HG03520 (cell line): ENCODE results near the gene ITGB4.
"Not testable (repeated sequence)": the region's sequence is repeated elsewhere in the genome, so short reads cannot be mapped to it uniquely, and the experiment has no call there.

Experiments
- ATAC-seq: cut with Tn5 transposase; IDR thresholded peaks from one replicate; pipeline ENCODE4 v1.9.1; 2021; ENCODE audit warnings: mild to moderate bottlenecking, moderate library complexity; ENCODE audit not compliant: unreplicated experiment

ITGB4 gene

DNA sequence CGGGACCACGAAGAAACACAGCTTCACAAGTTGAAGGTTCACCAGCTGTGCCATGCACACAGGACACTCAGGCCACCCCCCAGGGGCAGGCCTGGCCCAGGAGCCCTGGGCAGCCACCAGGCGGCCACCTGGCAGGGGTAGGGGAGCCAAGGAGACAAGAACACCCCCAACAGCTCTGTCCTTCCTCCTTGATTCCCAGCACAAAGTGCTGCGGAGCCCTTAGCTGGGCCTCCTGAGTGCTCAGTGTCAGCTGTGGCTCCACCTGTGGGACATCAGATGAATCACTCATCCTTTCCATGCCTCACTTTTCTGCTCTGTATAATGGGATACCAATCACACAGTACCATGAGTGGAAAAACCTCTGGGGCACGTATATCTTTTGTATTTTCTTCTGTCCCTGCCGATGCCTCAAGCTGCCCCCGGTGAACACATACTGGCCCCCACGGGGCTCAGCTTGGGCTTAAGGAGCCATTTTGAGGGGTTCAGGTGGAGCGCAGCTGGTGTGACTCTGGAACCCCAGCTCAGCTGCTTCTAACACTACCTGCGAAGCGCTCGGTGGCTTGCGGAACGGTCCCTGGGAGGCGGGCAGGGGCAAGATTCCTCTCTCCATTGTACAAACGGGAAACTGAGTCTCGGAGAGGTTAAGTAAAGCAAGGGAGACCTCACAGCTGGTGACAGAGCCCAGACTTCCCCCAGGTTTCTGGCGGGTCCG is 31.7 kb downstream of the ITGB4 start:
- ATAC-seq: no peak

DNA sequence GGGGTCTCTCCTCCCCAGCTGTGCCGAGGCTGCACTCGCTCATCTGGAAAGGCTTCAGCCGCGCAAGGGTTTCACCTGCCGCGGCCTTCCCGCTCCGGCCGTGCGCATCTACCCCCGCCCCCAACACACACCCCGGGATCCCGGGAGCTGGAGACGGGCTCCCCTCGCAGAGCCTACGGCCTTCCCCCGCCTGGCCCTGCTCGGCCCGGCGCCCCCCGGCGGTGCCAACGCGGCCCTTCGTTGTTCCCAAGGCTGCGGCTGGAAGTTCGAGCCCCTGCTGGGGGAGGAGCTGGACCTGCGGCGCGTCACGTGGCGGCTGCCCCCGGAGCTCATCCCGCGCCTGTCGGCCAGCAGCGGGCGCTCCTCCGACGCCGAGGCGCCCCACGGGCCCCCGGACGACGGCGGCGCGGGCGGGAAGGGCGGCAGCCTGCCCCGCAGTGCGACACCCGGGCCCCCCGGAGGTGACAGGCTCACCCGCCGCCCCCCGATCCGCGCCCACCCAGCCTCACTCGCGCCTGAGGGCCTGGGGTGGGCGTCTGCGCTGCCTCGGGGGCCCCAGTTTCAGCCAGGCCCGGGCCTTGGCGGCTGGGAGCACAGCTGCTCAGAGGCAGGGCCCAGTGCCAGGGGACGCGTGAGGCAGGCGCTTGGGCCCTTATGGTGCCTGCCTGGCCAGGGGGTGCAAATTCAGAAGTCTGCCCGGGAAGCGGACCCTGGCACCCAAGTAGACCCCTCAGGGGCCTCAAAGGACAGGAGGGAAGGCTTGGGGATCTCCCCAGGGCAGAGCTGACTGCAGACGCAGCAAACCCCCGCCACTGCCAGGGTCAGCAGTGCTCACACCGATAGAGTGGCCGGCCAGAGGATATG is 32.5 kb downstream of the ITGB4 start:
- peak; percentile 50 for ATAC-seq

DNA sequence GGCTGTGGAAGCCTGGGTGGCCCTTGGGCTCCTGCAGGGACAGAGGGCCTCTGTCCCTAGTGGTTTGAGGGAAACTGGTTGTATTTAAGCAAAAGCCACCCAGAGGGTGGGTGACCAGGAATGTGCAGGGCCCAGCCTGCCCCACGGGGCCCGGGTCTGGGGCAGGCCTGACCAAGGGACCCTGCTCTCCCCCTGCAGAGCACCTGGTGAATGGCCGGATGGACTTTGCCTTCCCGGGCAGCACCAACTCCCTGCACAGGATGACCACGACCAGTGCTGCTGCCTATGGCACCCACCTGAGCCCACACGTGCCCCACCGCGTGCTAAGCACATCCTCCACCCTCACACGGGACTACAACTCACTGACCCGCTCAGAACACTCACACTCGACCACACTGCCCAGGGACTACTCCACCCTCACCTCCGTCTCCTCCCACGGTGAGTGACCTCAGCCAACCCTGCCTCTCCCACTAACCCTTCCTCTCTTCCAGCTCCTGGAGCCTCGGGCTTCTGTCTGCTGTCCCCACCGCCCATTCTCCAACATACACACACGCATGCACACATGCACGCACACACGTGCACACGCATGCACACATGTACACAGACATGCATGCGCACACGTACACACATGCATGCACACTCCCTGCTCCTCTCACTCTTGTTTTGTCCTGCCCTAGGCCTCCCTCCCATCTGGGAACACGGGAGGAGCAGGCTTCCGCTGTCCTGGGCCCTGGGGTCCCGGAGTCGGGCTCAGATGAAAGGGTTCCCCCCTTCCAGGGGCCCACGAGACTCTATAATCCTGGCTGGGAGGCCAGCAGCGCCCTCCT is 33.3 kb downstream of the ITGB4 start:
- no peak for ATAC-seq

DNA sequence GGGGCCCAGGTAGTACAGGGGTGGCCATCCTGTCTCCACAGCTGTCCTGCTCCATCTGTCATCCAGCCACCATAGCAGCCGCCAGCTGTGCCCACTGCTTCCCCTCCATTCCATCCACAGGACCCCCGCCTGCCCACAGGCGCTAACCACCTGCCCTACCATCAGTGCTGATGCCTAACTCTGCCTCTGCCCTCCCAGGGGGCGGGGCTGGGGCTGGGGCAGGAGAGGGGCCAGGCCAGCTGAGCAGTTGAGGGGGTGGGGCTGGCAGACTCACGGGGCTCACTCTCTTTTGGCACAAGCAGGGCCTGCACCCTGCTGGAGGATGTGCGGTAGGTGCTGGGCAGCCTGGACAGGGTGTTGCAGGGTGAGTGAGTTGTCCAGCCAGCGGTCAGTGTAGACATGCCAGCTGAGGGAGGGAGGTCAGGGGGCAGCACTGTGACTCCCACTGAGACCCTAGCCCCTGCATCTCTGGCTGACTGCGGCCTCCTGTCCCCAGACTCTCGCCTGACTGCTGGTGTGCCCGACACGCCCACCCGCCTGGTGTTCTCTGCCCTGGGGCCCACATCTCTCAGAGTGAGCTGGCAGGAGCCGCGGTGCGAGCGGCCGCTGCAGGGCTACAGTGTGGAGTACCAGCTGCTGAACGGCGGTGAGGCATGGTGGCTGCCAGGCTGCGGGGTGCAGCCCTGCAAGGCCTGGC is 34.1 kb downstream of the ITGB4 start:
- ATAC-seq: no peak

DNA sequence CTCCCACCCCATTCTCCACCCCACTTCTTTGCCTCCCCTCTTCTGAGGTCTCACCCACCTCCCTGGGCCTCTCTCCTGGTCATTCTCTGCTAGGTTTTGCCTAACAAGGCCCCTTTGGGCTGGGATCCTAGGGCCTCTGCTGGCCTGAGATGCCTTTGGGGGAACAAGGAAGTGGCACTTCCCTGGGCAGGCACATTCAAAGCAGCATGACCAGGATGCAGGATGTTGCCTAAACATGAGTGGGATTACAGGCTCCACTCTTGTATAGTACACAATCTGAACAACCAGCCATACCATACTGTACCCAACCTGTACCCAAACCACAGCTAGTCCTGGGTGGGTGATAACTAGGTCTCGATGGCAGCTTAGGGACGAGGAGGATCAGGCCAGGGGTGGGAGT is 34.7 kb downstream of the ITGB4 start:
- ATAC-seq: no peak

DNA sequence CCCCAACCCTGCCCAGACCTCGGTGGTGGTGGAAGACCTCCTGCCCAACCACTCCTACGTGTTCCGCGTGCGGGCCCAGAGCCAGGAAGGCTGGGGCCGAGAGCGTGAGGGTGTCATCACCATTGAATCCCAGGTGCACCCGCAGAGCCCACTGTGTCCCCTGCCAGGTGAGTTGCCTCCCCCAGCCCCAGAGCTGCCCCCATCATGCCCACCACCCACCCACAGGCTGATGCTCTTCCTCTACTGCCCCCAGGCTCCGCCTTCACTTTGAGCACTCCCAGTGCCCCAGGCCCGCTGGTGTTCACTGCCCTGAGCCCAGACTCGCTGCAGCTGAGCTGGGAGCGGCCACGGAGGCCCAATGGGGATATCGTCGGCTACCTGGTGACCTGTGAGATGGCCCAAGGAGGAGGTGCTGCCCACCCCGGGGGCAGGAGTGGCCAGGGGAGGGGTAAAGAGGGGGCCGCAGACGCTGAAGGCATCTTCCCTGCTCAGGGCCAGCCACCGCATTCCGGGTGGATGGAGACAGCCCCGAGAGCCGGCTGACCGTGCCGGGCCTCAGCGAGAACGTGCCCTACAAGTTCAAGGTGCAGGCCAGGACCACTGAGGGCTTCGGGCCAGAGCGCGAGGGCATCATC is 35.3 kb downstream of the ITGB4 start:
- ATAC-seq: no peak

DNA sequence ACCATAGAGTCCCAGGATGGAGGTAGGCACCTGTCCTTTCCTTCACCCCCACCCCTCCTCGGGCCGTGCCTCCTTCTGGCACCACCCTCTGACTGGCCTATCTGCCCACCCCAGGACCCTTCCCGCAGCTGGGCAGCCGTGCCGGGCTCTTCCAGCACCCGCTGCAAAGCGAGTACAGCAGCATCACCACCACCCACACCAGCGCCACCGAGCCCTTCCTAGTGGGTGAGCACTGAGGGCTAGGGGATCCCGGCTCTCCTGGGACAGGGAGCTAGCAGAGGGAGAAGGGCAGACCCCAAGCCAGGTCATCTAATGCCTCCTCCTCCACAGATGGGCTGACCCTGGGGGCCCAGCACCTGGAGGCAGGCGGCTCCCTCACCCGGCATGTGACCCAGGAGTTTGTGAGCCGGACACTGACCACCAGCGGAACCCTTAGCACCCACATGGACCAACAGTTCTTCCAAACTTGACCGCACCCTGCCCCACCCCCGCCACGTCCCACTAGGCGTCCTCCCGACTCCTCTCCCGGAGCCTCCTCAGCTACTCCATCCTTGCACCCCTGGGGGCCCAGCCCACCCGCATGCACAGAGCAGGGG is 35.9 kb downstream of the ITGB4 start:
- ATAC-seq: no peak

DNA sequence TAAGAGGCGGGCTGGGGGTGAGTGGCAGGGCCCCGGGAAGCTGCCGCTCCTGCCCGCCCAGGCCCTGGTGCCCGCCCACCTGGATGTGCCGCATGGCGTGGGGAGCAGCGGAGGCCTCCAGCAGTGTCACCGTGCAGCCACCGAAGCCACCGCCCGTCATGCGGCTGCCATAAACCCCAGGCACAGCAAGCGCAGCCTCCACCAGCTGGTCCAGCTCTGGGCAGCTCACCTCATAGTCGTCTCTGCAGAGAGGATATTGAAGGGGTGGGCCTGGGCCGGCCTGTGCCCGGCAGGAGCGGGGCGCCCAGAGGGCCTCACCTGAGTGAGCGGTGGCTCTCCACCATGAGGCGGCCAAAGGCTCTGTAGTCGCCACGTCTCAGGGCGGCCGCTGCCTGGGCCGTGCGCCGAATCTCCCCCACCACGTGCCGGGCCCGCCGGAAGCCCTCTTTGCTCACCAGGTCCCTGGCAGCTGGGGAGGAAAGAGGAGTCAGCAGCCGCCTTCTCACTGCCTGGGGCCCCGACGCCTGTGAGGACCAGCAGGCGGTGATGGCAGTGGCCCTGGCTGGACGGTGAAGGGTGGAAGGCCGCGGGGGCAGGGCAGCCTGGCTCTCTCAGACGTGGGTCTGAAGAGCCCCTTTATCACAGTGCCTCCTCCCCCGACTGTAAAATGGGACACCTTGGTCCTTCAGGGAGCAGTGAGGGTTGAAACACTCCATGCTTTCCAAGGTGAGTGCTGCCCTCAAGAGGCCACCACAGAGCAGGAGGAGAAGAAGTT is 37.1 kb downstream of the ITGB4 start:
- ATAC-seq: no peak

DNA sequence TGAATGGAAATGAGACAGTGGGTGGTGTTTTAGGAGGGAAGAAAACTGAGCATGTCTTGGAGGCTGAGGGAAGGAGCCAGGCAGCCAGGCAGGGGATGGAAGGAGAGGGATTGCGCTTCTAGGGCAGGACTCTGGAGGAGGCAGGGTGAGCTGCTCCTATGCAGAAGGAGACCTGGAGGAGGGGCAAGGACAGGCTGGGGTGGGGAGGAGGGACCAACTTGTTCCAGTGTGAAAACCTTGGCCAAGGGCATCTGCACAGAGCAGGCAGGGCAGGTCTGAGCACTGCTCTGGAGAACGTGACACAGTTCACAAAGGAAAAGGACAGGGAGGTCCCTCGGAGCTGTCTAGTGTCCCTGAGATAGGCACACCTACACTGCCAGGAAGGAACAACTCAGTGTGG is 38.2 kb downstream of the ITGB4 start:
- ATAC-seq: no peak

DNA sequence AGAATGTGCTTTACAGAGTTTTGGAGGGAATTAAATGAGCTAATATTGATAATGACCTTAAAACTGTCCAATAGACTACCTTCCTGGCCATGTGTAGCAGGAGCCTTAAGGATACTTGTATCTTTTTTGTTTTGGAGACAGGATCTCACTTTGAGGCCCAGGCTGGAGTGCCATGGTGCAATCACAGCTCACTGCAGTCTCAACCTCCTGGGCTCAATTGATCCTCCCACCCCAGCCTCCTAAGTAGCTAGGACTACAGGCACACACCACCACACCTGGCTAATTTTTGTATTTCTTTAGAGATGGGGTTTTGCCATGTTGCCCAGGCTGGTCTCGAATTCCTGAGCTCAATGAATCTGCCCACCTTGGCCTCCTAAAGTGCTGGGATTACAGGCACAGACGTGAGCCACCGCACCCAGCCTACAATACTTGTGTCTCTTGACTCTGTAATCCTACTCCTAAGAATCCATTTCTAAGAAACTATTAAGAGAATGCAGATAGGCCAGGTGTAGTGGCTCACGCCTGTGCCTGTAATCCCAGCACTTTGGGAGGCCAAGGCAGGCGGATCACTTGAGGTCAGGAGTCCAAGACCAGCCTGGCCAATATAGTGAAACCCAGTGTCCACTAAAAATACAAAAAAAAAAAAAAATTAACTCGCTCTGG is 38.9 kb downstream of the ITGB4 start:
- not testable (repeated sequence) for ATAC-seq

DNA sequence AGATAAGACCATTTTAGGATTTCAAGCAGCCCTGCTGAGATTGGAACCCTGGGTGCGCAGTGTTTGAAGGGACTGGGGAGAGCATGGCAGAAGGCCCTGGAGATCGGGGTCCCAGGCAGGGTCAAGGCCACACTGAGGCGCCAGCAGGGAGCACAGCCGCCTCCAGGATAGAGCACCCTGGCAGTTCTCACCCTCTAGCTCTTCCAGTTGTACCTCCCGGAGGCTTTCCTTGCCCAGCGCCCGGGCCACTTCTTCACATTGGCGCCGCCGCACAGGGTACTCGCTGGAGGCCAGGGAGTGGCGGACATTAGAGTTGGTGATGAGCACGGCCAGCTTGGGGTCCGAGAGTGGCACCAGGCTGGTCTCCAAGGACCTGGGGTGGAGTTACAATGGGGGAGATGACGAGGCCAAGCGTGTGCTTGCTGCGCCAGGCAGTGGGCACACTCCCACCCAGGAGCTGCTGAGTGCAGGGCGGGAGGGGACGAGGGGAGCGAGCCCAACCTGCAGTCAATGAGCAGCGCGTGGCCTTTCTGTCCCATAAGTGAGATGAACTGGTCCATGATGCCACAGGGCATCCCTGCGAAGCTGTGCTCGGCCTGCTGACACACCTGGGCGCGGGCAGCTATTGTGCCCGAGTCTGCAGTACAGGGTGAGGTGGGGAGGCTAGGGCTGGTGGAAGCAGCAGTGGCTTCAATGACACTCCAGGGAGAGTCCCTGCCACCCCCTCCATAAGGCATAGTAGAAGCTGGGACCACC is 41.4 kb downstream of the ITGB4 start:
- ATAC-seq: no peak

DNA sequence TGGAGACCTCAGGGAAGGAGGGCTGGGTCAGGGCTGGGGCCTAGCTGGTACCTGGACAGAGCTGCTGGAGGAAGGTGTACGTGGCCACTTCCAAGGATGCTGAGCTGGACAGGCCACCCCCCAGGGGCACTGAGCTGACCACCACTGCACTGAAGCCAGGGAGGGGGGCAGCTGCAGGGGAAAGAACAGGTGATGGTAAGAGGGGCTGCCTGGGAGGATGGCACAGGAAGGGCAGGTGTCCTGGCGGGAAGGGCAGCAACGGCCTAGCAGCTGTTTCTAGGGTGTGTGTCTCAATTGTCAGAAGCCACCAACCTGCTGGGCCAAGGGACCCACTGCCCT is 42.0 kb downstream of the ITGB4 start:
- no peak for ATAC-seq

DNA sequence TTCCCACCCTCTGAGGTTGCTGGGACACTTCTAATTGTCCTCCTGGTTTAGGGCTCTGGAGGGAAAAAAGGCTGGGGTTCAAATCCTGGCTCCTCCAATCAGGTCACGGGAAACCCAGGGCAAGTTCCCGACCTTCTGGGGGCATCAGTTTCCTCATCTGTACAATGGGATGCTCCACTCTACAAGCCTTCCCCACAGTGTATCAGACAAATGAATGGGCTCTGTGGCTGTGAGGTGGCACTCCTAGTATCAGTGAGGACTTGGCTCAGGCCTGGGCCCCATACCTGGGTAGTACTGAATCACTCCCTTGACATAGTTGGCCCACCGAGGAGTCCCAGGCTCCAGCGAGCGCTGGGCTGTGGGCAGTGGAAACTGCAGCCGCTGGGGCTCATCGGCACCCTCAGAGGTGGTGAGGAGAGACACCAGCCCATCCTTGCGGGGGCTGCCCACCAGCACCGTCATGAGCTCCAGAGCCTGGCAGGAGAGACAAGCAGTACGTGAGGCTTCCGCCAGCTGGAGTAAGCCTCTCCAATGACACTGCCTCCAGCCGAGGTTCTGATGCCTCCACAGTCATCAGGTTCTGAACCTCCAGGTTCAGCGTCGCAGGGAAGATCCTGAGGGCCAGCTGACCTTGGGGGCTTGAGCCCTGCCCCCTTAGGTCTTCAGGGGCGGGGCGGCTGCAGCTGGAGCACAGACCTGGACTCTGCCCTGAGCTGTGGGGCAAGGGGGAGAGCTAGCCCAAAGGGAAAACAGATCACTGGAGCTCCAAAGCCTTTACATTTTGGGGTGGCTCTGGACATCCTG is 42.6 kb downstream of the ITGB4 start:
- ATAC-seq: no peak

DNA sequence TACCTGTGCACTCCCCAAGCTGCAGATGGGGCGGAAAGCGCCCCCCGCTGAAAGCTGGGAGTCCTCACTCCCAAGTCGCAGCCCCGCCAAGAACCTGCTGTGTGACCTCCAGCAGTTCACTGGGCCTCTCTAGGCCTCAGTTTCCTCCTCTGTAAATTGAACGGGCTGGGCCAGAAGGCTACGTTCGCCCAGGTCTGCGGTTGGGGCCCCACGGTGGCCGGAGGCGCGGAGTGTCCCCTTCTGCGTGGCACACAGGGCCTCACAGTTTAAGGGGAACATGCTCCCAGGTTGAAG is 43.1 kb downstream of the ITGB4 start:
- ATAC-seq: no peak

DNA sequence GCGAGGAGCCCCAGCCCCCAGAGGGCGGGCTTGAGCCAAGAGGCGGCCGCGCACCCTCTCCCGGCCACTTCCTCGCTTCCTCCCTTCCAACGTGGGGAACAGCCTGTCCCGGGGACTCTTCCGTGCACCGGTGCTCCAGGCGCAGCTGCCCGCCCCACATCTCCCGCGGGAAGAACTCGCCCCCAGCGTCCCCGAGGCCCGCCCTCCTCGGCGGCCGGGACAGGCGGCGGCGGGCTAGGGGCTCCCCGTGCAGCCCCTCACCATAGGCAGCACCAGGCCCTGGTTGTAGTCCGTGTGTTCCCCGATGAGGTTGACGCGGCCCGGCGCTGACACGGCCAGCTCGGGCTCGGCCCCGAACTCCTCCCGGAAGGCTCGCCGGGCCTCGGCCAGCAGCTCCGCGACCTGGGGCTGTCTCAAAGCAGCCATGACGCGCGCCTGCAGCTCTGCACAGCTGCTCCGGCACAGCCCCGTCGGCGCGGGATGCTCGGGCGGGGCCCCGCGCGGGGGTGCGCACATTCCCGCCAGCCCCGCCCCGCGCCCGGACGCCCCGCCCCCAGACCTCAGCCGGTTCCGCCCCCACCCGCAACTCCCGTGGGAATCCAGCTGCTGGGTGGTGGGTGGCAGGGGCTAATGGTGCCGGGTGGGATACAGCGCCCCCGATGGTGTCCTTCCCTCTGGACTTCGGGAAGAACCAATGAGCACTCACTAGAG is 43.6 kb downstream of the ITGB4 start, which contains the start of gene GALK1:
GALK1 (minus strand) TSS at position 482 of the 711 bp plus-strand sequence; CDS start at position 426, 56 bp downstream.
- peak; percentile 71 for ATAC-seq

DNA sequence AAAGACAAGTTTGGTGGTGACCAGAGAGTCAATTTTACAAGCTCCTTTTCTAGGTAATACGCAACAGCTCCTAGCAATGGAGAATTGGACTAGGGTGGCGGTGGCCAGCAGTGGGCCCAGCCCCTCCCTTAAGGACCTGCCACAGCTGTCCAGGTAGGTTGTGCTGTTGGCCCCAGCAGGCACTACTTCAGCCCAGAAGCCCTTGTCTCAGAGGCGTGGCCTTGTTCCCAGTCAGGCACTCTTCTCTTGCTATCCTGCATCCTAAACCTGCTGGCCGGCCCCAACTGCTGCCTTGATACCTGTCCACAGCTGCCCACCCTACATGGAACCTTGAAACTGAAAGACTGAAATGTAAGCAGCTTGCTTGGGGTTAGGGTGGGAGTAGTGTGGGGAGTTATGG is 44.7 kb downstream of the ITGB4 start:
- ATAC-seq: no peak

DNA sequence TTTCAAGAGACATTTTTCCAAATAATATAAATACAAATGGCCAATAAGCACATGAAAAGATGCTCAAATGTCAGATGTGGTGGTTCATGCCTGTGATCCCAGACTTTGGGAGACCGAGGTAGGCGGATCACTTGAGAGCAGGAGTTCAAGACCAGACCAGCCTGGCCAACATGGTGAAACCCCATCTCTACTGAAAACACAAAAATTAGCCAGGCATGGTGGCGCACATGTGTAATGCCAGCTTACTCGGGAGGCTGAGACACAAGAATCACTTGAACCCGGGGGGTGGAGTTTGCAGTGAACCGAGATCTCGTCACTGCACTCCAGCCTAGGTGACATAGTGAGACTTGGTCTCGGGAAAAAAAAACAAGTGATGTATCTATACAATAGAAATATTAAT is 46.6 kb downstream of the ITGB4 start:
- ATAC-seq: no peak
